Measurements from ENCODE around the gene RPLP2.

The RPLP2 gene

DNA sequence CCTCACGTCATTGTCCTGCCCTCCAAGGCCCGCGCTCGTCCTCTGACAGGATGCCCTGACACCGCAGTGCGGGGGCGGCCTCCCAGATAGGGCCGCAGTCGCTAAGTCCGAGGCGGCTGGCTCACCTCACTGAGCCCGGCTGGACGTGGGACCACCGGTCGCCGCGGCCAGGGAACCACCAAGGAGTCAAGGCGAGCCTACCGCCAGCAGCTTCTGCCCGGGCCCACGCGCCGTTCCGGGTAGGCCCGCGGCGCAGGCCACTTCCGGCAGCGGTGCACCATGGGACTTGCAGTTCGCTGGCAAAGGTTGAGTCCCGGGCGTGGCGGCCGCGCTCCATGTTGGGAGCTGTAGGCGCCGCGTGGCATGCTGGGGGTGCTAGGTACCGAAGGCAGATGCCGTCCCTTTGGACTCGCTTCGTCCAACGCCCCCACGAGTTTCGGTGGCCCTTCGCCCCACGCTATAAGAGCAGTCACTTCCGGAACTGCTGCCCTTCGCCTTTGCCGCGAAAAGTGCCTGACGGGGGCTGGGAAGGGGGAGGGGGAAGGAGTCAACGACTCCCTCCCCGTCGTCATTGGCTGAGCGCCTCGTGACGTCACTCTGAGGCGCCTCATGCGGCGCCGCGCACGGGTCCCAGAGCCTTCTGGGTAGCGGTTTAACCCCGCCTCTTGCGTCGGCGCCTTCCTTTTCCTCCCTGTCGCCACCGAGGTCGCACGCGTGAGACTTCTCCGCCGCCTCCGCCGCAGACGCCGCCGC, at the start of gene RPLP2:
Gene RPLP2, plus strand, starts transcription at position 681 of the 753 bp plus-strand sequence. CDS start 268 bp downstream, outside the sequence.
- H3K4me1 ChIP-seq, result peaks cover 0 to 45% (median 34%) of the 10 kb centered on the region in 4 donors
- H3K9me3 ChIP-seq, result no peaks in the 10 kb centered on the region
- TF ChIP-seq, protein P1, sequence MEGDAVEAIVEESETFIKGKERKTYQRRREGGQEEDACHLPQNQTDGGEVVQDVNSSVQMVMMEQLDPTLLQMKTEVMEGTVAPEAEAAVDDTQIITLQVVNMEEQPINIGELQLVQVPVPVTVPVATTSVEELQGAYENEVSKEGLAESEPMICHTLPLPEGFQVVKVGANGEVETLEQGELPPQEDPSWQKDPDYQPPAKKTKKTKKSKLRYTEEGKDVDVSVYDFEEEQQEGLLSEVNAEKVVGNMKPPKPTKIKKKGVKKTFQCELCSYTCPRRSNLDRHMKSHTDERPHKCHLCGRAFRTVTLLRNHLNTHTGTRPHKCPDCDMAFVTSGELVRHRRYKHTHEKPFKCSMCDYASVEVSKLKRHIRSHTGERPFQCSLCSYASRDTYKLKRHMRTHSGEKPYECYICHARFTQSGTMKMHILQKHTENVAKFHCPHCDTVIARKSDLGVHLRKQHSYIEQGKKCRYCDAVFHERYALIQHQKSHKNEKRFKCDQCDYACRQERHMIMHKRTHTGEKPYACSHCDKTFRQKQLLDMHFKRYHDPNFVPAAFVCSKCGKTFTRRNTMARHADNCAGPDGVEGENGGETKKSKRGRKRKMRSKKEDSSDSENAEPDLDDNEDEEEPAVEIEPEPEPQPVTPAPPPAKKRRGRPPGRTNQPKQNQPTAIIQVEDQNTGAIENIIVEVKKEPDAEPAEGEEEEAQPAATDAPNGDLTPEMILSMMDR (IDR thresholded peaks at IDR 0.05), result peak in 1 of 2 experiments; percentile 3
- peaks cover 26 to 30% (median 29%) of the 10 kb centered on the region in 3 donors for H3K36me3 ChIP-seq
- no peaks in the 10 kb centered on the region for H3K27me3 ChIP-seq
- peak within 1 kb of the TSS; percentile 86 to 90 for H3K4me3 ChIP-seq
- intact Hi-C loops (cut with DNase I; ENCODE audit: low total_unique reads), result loop anchor here (5.0 to 10.0 kb wide), 2 partner anchors 33 to 235 kb away; partner anchors contain the start of genes PHRF1, POLR2L and TSPAN4
- peak; percentile 98 for DNase-seq
- peak within 1 kb of the TSS; percentile 94 to 98 for H3K27ac ChIP-seq

DNA sequence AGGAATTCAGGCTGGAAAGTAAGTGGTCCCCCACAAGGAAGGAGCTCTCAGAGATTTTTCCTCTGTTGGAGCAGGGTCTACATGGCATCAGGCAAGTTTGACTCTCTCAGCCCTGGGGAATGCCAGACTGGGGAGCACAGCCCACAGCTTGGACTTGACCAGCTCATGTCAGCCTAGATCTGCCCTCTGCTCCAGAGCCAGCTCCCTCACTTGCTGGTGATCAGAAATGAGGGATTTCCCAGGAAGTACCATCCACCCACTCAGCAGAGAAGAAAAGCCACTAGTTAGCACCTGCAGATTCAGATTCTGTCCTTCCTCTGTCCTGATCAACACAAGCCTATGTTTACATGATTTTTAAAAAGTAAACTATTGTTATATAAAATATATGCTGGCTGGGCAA, 49.5 kb upstream of the RPLP2 start:
- no peaks in the 10 kb centered on the region for H3K9me3 ChIP-seq
- no peak overlapping the region for H3K4me3 ChIP-seq
- H3K36me3 ChIP-seq, result peaks cover 55 to 96% (median 85%) of the 10 kb centered on the region in 3 donors
- no peaks in the 10 kb centered on the region for H3K4me1 ChIP-seq
- TF ChIP-seq, protein P1 (IDR thresholded peaks at IDR 0.05), result no peak
- DNase-seq, result no peak
- H3K27me3 ChIP-seq, result no peaks in the 10 kb centered on the region
- intact Hi-C loops (cut with DNase I; ENCODE audit: low total_unique reads), result no loop called here
- H3K27ac ChIP-seq, result no peak overlapping the region

DNA sequence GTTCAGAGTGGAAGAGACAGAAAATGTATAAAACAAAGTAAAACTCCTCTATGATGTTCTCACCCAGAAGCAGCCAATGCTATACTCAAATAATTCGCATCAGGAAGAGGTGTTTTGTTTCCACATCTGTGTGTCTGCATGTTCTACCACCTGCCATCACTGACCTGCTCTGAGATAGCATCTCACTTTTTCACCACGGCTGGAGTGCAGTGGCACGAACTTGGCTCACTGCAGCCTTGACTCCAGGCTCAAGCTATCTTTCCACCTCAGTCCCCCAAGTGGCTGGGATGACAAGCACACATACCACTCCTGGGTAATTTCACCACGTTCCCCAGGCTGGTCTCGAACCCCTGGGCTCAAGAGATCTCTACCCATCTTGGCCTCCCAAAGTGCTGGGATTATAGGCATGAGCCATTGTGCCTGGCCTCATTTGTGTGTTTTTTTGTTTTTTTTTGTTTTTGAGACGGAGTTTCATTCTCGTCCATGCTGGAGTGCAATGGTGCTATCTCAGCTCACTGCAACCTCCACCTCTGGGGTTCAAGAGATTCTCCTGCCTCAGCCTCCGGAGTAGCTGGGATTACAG, 48.1 kb upstream of the RPLP2 start:
- intact Hi-C loops (cut with DNase I; ENCODE audit: low total_unique reads), result no loop called here
- TF ChIP-seq, protein P1 (IDR thresholded peaks at IDR 0.05), result no peak
- Histone ChIP-seq H3K27me3 (no peaks in the 10 kb centered on the region), H3K36me3 (peaks cover 48 to 96% (median 87%) of the 10 kb centered on the region in 3 donors), H3K9me3 (no peaks in the 10 kb centered on the region), H3K4me3 (no peak overlapping the region), H3K4me1 (no peaks in the 10 kb centered on the region), H3K27ac (no peak overlapping the region)
- no peak for DNase-seq

DNA sequence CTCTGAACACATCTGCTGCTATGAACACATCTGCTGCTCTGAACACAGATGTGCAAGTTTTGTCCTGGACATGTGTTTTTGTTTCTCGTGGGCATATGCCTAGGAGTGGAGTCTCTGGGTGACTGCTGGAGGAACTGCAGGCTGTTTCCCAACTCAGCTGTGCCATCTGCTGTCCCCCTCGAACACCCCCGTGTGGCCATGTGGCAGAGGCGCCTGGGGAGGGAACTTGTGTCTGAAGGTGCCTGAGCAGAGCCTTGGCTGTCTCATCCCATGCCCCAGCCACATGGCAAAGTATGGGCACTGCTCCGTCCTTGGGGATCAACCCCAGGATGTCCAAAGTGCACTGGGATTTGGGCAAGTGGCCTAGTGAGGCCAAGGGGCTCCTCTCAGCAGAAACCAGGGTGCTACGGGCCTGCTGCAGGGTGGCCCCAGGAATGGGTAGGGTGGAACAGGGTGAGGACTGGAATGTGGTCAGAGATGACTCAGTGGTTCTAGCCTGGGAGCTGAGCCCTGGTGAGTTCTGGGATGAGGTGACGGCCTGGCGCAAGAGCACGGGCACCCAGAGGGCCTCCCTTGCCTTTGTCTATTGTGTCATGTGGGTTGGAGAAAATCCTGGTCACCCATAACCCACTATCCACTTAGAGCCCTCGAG, 47.2 kb upstream of the RPLP2 start:
- intact Hi-C loops (cut with DNase I; ENCODE audit: low total_unique reads), result no loop called here
- Histone ChIP-seq H3K4me3 (no peak overlapping the region), H3K9me3 (no peaks in the 10 kb centered on the region), H3K36me3 (peaks cover 42 to 96% (median 84%) of the 10 kb centered on the region in 3 donors), H3K27me3 (no peaks in the 10 kb centered on the region), H3K27ac (no peak overlapping the region), H3K4me1 (no peaks in the 10 kb centered on the region)
- DNase-seq, result peak in 1 of 2 donors; percentile 67
- TF ChIP-seq, protein P1 (IDR thresholded peaks at IDR 0.05), result no peak

DNA sequence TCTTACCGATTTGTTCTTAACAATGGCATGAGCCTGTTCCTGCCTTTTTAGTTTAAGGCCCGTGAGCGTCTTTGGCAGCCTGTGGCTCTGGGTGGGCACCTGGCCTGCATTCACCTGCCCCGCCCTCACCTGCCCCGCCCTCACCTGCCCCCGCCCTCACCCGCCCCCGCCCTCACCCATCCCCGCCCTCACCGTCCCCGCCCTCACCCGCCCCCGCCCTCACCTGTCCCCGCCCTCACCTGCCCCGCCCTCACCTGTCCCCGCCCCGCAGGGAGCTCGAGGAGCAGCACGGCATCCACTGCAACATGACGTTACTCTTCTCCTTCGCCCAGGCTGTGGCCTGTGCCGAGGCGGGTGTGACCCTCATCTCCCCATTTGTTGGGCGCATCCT, 46.7 kb upstream of the RPLP2 start:
- H3K36me3 ChIP-seq, result peaks cover 42 to 98% (median 79%) of the 10 kb centered on the region in 3 donors
- no peak for DNase-seq

More for the DNA sequence above, 46.7 kb upstream of the RPLP2 start:
- no peak overlapping the region for H3K4me3 ChIP-seq
- intact Hi-C loops (cut with DNase I; ENCODE audit: low total_unique reads), result no loop called here
- H3K27me3 ChIP-seq, result no peaks in the 10 kb centered on the region
- H3K9me3 ChIP-seq, result no peaks in the 10 kb centered on the region
- TF ChIP-seq, protein P1 (IDR thresholded peaks at IDR 0.05), result no peak
- no peaks in the 10 kb centered on the region for H3K4me1 ChIP-seq
- H3K27ac ChIP-seq, result no peak overlapping the region

Data from tibial artery (tissue), 4 donors.